ENCODE data around the gene EXOG.

EXOG gene

GRCh38 chr3:38533285-38533976, 37.3 kb downstream of the EXOG start:
- no peak overlapping the region for H3K4me3 ChIP-seq (ENCODE audit: low read depth, low read length)
- TF ChIP-seq CTCF (IDR thresholded peaks at IDR 0.05; ENCODE audit: control insufficient read depth, extremely low read depth, insufficient read depth): no peak
- DNase-seq (ENCODE audit: low read depth): no peak

GRCh38 chr3:38534180-38534579, 38.0 kb downstream of the EXOG start:
- no peak for DNase-seq (ENCODE audit: low read depth)
- H3K4me3 ChIP-seq (ENCODE audit: low read depth, low read length): no peak overlapping the region
- no peak for TF ChIP-seq CTCF (IDR thresholded peaks at IDR 0.05; ENCODE audit: control insufficient read depth, extremely low read depth, insufficient read depth)

- no peak for DNase-seq (ENCODE audit: low read depth)
- H3K4me3 ChIP-seq (ENCODE audit: low read depth, low read length): no peak overlapping the region
- TF ChIP-seq CTCF (IDR thresholded peaks at IDR 0.05; ENCODE audit: control insufficient read depth, extremely low read depth, insufficient read depth): no peak
Observed at GRCh38 chr3:38534604-38535003, 38.5 kb downstream of the EXOG start.

- H3K4me3 ChIP-seq (ENCODE audit: low read depth, low read length): no peak overlapping the region
- no peak for TF ChIP-seq CTCF (IDR thresholded peaks at IDR 0.05; ENCODE audit: control insufficient read depth, extremely low read depth, insufficient read depth)
- DNase-seq (ENCODE audit: low read depth): no peak
Observed at GRCh38 chr3:38536671-38537070, 40.5 kb downstream of the EXOG start.

- H3K4me3 ChIP-seq (ENCODE audit: low read depth, low read length): no peak overlapping the region
- no peak for TF ChIP-seq CTCF (IDR thresholded peaks at IDR 0.05; ENCODE audit: control insufficient read depth, extremely low read depth, insufficient read depth)
- no peak for DNase-seq (ENCODE audit: low read depth)
Observed at GRCh38 chr3:38538773-38539353, 42.7 kb downstream of the EXOG start.

- DNase-seq (ENCODE audit: low read depth): no peak
- H3K4me3 ChIP-seq (ENCODE audit: low read depth, low read length): no peak overlapping the region
- TF ChIP-seq CTCF (IDR thresholded peaks at IDR 0.05; ENCODE audit: control insufficient read depth, extremely low read depth, insufficient read depth): no peak
Observed at GRCh38 chr3:38541806-38542205, 45.7 kb downstream of the EXOG start.

All from LNCaP clone FGC (cell line).